ENCODE measurements around the gene MPND.

Gene MPND

GRCh38 chr19:4403005-4403761 lies 59.8 kb downstream of the MPND start:
- no peak for DNase-seq (ENCODE audit: low read depth)

DNA sequence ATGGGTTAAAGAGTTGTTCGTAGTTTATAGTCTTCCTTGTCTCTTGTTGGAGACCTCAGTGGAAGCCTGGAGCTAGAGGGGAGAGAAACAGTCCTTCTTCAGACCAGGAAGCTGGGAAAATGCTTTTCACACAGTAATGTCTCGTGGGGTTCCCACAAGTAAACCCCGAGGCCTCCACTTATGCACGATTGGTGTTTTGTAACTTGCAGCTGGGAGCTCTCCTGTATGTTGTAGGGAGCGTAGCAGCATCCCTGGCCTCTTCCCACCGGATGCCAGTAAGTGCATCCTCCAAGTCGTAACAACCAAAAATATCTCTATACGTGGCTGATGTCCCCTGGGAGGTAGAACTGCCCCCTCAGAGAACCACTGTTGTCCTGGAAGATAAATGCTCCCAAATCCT lies 62.6 kb downstream of the MPND start:
- DNase-seq (ENCODE audit: low read depth), result no peak

GRCh38 chr19:4406626-4407025 lies 63.3 kb downstream of the MPND start:
- no peak for DNase-seq (ENCODE audit: low read depth)

GRCh38 chr19:4409123-4409933 lies 66.0 kb downstream of the MPND start:
- DNase-seq (ENCODE audit: low read depth), result no peak
